Measurements from ENCODE around the gene ACTRT2.

The ACTRT2 gene

GRCh38 chr1:3033040-3033789 lies 11.9 kb downstream of the ACTRT2 start:
- DNase-seq, result peak; percentile 38

DNA sequence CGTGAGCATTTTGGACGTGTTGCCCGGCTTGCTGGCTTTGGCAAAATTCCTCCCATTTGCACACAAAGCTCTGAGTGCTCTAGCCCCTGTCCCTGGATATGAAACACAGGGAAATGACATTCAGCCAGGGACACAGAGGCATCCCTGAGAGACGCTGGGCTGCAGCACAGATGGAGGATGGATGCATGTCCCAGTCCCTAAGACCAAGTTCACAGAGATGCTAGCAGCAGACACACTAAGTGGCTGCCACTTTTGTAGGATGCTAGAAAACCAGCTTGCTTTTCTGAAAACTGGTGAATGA lies 12.5 kb downstream of the ACTRT2 start:
- no peak for DNase-seq

DNA sequence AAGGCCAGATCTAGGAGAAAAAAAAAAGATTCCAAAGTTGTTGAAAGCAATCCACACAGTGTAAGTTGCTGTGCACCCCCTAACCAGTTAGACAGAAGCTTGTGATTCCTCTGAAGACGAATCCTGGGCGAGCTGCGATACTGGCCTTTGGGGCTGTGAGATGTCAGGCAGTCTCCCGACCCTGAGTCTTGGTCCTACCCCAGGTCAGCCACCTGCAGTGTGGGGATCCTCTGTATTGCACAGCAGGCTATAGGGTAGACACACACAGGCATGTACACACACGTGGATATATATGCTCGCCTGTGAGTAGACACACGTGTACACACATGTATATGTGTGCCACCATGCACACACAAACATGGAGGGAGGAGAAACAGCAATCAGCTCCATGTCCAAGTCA lies 12.9 kb downstream of the ACTRT2 start:
- DNase-seq, result no peak

GRCh38 chr1:3034728-3035562 lies 13.7 kb downstream of the ACTRT2 start:
- DNase-seq, result no peak

GRCh38 chr1:3035563-3036446 lies 14.5 kb downstream of the ACTRT2 start:
- DNase-seq, result no peak

- no peak for DNase-seq
These were observed 15.4 kb downstream of the ACTRT2 start for GRCh38 chr1:3036447-3037280.

- no peak for DNase-seq
These were observed 16.2 kb downstream of the ACTRT2 start for GRCh38 chr1:3037281-3038040.

DNA sequence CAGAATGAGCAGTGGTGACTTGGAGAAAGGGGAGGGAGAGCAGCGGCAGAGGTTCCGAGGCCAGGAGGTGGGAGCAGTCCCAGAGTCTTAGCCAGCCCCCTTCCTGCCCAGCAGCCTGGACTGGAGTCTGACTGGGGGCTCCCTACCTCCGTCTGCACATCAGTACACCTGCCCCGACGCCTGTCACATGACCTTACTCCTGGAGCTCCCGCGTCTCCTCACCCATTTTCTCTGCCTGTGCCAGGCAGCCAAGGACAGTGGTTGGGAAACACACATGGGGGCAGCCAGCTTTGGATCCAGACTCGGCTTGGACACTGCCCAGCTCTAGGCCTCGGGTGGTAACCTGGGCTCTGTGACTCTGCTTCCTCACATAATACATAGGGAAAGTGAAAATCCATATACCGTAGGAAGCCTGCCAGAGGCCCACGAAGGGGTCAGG lies 16.9 kb downstream of the ACTRT2 start:
- no peak for DNase-seq

- no peak for DNase-seq
These were observed 17.4 kb downstream of the ACTRT2 start for GRCh38 chr1:3038571-3039181.

DNA sequence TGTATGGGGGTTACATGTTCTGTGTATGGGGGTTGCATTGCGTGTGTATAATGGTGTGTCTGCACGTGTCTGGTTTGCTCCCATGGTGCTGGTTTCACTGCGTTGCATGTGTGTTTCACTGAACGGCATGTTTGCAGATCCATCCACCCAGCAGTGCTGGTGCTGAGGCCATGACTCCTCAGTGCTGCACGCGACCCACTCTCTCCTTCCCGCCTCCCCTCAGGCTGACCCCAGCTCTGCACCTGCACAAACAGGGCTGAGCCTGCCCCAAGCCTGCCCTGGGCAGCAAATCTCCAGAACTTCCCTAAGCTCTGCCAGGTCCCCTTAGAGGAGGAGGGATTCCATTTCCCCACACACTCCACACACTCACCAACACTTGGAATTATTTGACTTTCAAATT lies 18.7 kb downstream of the ACTRT2 start:
- no peak for DNase-seq

DNA sequence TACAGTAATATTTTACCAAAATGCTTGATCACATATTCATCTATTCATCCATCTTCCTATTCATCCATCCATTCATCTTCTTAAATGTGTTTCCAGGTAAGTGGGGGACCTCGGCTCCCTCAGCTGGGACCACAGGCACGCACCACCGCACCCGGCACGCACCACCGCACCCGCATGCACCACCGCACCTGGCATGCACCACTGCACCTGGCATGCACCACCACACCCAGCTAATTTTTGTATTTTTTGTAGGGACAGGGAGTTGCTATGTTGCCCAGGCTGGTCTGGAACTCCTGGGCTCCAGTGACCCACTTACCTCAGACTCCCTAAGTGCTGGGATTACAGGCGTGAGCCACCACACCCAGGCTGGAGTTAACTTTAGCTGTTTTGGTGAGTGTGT lies 21.2 kb downstream of the ACTRT2 start:
- no peak for DNase-seq

DNA sequence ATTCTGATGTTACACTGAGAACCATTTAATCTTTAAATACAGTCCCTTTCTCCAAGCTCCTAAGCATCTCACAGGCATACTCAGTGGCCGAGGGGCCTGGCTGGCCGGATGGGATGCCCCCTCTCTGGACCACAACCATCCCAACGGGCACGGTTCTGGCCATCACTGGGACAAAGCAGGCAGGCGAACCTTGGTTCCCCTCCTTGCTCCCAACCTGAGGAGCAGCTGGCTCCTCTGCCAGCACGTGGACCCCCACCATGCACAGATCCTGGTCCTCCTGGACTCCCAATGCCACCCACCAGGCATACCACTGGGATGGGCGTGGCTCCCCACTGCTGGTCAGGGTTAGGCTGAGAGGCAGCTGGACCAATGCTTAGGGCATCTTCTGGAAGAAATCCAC lies 27.9 kb downstream of the ACTRT2 start:
- no peak for DNase-seq

DNA sequence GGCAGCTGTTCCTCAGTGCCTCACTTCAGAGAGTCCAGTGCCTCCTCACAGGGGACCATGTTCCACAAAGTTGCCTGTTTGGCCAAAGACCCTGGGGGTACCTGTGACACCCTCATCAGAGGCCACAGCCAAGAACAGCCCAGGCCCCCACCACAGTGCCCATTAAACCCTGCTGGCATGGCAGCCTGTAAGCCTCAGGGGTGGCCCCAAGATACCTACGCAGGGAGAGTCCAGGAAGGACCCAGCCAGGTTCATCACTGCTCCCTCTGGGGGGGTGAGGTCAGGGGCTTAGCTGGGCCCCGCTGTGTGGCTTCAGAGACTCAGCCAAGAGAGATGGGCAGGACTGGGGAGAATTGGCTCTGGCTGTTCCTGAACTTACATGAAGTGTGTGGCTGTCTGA lies 28.6 kb downstream of the ACTRT2 start:
- DNase-seq, result no peak

DNA sequence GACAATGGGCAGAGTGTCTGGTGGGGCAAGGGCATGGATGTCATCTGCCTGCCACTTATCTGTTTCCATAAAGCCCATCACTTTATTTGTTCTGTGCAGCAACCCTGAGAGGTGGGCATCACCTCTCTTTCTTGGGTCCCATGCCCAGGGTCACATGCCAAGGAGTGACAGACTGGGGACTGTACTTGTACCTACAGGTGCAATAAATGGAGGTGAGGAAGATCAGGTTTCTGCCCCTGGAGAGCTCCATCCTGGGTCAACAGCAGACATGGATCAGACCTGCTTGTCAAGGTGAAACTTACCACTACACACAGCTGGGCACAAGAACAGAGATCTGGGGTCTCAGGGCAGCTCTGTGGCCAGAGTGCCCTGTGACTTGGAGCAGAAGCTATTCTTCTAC lies 29.3 kb downstream of the ACTRT2 start:
- DNase-seq, result no peak

GRCh38 chr1:3051270-3052268 lies 30.3 kb downstream of the ACTRT2 start:
- DNase-seq, result no peak

GRCh38 chr1:3052501-3052900 lies 31.2 kb downstream of the ACTRT2 start:
- no peak for DNase-seq

GRCh38 chr1:3053366-3053980 lies 32.2 kb downstream of the ACTRT2 start:
- no peak for DNase-seq

GRCh38 chr1:3053986-3054385 lies 32.7 kb downstream of the ACTRT2 start:
- no peak for DNase-seq

- no peak for DNase-seq
These were observed 33.2 kb downstream of the ACTRT2 start for GRCh38 chr1:3054474-3054873.

DNA sequence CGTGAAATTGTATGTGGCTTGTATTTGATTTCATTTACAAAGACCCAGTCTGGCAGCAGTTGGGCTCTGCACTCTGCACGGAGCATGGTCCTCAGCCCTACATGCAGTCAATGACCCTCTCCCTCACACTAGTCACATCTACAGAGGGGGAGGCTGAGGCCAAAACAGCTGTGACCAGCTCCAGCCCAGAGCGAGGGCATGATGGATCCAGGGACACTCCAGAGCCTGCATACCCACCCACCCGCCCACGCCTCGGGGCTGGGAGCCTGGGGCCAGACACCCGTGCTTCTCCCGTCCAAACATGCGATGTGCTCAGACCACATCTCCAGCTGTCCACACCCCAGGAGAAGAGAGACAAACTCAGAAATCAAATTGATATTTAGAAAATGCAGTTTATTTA lies 33.8 kb downstream of the ACTRT2 start:
- DNase-seq, result no peak
